ENCODE results near the gene CNIH1.

DNA sequence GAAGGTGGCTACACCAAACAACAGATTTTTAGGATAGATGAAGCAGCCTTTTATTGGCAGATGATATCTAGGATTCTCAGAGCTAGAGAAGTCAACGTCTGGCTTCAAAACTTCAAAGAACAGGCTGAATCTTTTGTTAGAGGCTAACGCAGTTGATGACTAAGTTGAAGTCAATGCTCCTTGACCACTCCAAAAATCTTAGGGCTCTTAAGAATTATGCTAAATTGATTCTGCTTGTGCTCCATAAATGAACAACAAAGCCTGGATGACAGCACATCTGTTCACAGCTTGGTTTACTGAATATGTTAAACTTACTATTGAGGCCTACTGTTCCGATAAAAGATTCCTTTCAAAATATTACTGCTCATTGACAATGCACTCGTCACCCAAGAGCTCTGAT, 57.3 kb downstream of the CNIH1 start:
- TF ChIP-seq, protein P1, sequence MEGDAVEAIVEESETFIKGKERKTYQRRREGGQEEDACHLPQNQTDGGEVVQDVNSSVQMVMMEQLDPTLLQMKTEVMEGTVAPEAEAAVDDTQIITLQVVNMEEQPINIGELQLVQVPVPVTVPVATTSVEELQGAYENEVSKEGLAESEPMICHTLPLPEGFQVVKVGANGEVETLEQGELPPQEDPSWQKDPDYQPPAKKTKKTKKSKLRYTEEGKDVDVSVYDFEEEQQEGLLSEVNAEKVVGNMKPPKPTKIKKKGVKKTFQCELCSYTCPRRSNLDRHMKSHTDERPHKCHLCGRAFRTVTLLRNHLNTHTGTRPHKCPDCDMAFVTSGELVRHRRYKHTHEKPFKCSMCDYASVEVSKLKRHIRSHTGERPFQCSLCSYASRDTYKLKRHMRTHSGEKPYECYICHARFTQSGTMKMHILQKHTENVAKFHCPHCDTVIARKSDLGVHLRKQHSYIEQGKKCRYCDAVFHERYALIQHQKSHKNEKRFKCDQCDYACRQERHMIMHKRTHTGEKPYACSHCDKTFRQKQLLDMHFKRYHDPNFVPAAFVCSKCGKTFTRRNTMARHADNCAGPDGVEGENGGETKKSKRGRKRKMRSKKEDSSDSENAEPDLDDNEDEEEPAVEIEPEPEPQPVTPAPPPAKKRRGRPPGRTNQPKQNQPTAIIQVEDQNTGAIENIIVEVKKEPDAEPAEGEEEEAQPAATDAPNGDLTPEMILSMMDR (IDR thresholded peaks at IDR 0.05) = no peak
- TF ChIP-seq EP300 (IDR thresholded peaks at IDR 0.05) = no peak
- TF ChIP-seq POLR2A (IDR thresholded peaks at IDR 0.05) = no peak
- no peak for TF ChIP-seq POLR2AphosphoS5 (IDR thresholded peaks at IDR 0.05)

Measured in upper lobe of left lung (tissue), 4 donors.